Activated CD8-positive, alpha-beta memory T cell treated with anti-CD3 and anti-CD28 coated beads for 24 hours (primary cell): ENCODE data around the gene MRGPRE.

Source experiments
- DNase-seq: peaks from one replicate; pipeline ENCODE4 v3.0.0-alpha.2; 2020

MRGPRE gene

GRCh38 chr11:3177931-3178330, 54.3 kb downstream of the MRGPRE start:
- DNase-seq: no peak
